GM19099 (cell line): ENCODE results near the gene ETFDH.

Source experiments
- POLR2A ChIP-seq: IDR thresholded peaks from 3 replicates; pipeline ENCODE4 v1.6.1; 2011; ENCODE audit warnings: low read depth; ENCODE audit not compliant: insufficient read length; ENCODE audit errors: extremely low read depth

Gene ETFDH

GRCh38 chr4:158729716-158730559 lies 57.8 kb downstream of the ETFDH start:
- no peak for TF ChIP-seq POLR2A

DNA sequence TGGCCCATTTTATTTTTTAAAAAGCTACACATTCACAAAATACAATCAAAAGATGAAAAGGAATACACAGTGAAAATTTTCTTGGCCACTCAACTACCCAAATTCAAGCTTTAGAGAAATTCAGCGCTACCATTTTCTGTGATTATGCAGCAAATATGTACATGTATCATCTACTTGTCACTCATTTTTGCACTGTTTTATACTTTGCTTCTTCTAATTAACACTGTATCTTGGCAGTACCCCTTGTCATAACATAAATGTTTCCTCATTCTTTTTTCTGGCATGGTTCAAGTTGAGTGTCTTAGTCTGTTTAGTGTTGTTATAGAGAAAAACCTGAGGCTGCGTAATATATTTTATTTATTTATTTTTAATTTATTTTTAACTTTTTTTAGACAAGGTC lies 66.8 kb downstream of the ETFDH start:
- TF ChIP-seq POLR2A, result no peak

- TF ChIP-seq POLR2A, result no peak
Observed at GRCh38 chr4:158739600-158739999, 67.5 kb downstream of the ETFDH start.

- TF ChIP-seq POLR2A, result no peak
Observed at GRCh38 chr4:158741326-158742021, 69.4 kb downstream of the ETFDH start.

DNA sequence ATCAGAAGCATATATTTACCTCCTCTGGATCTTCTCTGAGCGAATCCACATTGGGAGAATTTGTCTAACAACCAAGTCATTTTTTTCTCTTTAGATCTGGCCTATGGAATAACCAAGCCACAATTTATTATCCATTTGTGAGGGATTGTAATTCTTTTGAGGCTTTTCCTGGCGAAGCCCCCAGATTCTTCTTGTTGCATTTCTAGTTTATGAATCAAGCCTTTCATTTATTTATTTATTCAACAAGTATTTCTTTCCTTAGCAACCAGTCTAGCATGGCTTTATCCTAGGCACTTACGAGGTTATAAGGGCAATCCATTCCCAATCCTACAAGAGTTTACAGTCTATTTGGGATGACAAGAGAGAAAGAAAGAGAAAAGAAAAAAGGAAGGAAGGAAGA lies 78.3 kb downstream of the ETFDH start:
- TF ChIP-seq POLR2A, result no peak

DNA sequence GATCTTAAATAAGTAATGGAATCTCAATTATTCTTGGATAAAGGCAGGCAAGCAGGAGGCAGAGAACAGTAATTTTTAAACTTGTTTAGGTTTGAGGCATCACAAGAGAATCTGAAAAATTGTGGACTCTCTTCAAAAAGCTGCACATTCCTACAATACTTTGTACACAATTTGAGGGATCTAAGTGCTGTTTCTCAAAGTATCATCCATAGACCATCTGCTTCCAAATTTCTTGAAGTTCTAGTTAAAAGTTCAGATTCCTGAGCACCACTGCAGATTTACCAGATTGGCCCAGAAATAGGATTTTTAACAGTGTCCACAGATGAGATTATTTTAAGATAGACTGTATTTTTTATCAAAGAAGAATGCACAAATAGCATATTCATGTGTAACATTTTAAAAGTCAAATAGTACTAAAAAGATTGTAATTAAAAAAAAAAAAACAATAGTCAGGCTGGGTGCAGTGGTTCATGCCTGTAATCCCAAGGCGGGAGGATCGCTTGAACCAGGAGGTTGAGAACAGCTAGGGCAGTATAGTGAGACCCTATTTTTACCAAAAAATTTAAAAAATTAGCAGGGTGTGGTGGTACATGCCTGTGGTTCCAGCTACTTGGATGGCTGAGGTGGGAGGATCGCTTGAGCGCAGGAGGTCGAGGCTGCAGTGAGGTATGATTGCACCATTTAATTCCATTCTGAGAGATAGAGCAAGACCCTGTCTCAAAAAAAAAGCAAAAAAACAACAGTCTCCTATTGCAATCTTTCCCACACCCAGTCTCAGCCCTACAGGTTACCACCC lies 82.5 kb downstream of the ETFDH start:
- TF ChIP-seq POLR2A, result no peak

- no peak for TF ChIP-seq POLR2A
Observed at GRCh38 chr4:158756588-158756987, 84.5 kb downstream of the ETFDH start.

DNA sequence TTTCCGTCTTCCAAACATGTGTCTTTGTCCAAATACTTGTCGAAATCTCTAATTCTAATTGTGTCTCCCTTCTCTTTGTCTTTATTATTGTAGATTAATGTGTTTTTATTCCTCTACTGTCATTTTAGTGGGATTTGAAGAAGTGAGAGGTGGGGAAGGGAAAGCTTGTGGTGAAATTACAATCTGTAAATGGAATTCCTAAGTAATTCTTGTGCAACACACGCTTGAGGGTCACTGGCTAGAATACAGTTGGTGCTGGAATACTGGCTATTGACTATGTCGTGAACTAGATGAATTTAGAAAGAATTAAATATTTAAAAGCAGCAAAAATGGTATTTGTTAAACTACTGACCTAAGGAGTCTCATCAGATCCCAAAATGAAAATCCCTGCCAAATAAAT lies 86.0 kb downstream of the ETFDH start:
- TF ChIP-seq POLR2A, result no peak

GRCh38 chr4:158758703-158759102 lies 86.6 kb downstream of the ETFDH start:
- no peak for TF ChIP-seq POLR2A
